Effector memory CD4-positive, alpha-beta T cell (primary cell): ENCODE results near the gene SORL1-AS1.

Experiments used
- DNase-seq, 3 donors: peaks; one replicate each; pipeline ENCODE4 v3.0.0-alpha.2; 2020
- H3K27ac ChIP-seq: 2 replicates; pipeline ENCODE4 v1.7.0; 2013; ENCODE audit warnings: mild to moderate bottlenecking, low read length, moderate library complexity; ENCODE audit not compliant: insufficient read depth, poor library complexity, severe bottlenecking
- H3K27me3 ChIP-seq: replicated peaks from 2 replicates; pipeline ENCODE4 v1.7.0; 2013; ENCODE audit warnings: mild to moderate bottlenecking, low read length; ENCODE audit not compliant: insufficient read depth, control insufficient read depth, poor library complexity, severe bottlenecking
- H3K36me3 ChIP-seq: 2 replicates; pipeline ENCODE4 v1.7.0; 2013; ENCODE audit warnings: mild to moderate bottlenecking, low read length, moderate library complexity; ENCODE audit not compliant: control insufficient read depth, insufficient read depth
- H3K4me1 ChIP-seq: 2 replicates; pipeline ENCODE4 v1.7.0; 2013; ENCODE audit warnings: low read length, mild to moderate bottlenecking; ENCODE audit not compliant: control insufficient read depth, insufficient read depth, poor library complexity, severe bottlenecking
- H3K4me3 ChIP-seq: 2 replicates; pipeline ENCODE4 v1.7.0; 2013; ENCODE audit warnings: low read length, low read depth, mild to moderate bottlenecking; ENCODE audit not compliant: insufficient read depth, poor library complexity, severe bottlenecking
- H3K9me3 ChIP-seq: 2 replicates; pipeline ENCODE4 v1.7.0; 2013; ENCODE audit warnings: mild to moderate bottlenecking, low read length, moderate library complexity; ENCODE audit not compliant: control insufficient read depth

Gene SORL1-AS1

GRCh38 chr11:121476379-121477032, 23.7 kb upstream of the SORL1-AS1 start:
- Histone ChIP-seq H3K27ac (peak overlapping the region; percentile 39), H3K4me1 (peaks cover 19% of the 10 kb centered on the region)

GRCh38 chr11:121474680-121475079, 21.9 kb upstream of the SORL1-AS1 start:
- DNase-seq = no peak
- no peaks in the 10 kb centered on the region for H3K27me3 ChIP-seq
- H3K4me3 ChIP-seq = no peak overlapping the region
- H3K27ac ChIP-seq = no peak overlapping the region
- H3K9me3 ChIP-seq = no peaks in the 10 kb centered on the region
- H3K4me1 ChIP-seq = peaks cover 7% of the 10 kb centered on the region
- H3K36me3 ChIP-seq = peaks cover 71% of the 10 kb centered on the region

More at GRCh38 chr11:121476379-121477032, 23.7 kb upstream of the SORL1-AS1 start:
- Histone ChIP-seq H3K36me3 (peaks cover 58% of the 10 kb centered on the region), H3K9me3 (no peaks in the 10 kb centered on the region), H3K4me3 (no peak overlapping the region), H3K27me3 (no peaks in the 10 kb centered on the region)
- no peak for DNase-seq

- Histone ChIP-seq H3K27me3 (no peaks in the 10 kb centered on the region), H3K27ac (no peak overlapping the region), H3K9me3 (no peaks in the 10 kb centered on the region), H3K36me3 (peaks cover 57% of the 10 kb centered on the region), H3K4me1 (peaks cover 17% of the 10 kb centered on the region), H3K4me3 (no peak overlapping the region)
- no peak for DNase-seq
Observed at GRCh38 chr11:121473064-121473777, 20.5 kb upstream of the SORL1-AS1 start.

- Histone ChIP-seq H3K9me3 (no peaks in the 10 kb centered on the region), H3K27me3 (no peaks in the 10 kb centered on the region), H3K27ac (peak overlapping the region; percentile 18), H3K36me3 (peaks cover 48% of the 10 kb centered on the region), H3K4me3 (no peak overlapping the region), H3K4me1 (peaks cover 27% of the 10 kb centered on the region)
- DNase-seq = no peak
Observed at GRCh38 chr11:121472312-121472711, 19.5 kb upstream of the SORL1-AS1 start.

- Histone ChIP-seq H3K9me3 (no peaks in the 10 kb centered on the region), H3K4me3 (no peak overlapping the region), H3K27ac (no peak overlapping the region), H3K27me3 (no peaks in the 10 kb centered on the region), H3K36me3 (peaks cover 45% of the 10 kb centered on the region), H3K4me1 (peaks cover 36% of the 10 kb centered on the region)
- no peak for DNase-seq
Observed at GRCh38 chr11:121471167-121471566, 18.4 kb upstream of the SORL1-AS1 start.

GRCh38 chr11:121469910-121470309, 17.1 kb upstream of the SORL1-AS1 start:
- DNase-seq = no peak
- H3K27ac ChIP-seq = no peak overlapping the region
- peaks cover 46% of the 10 kb centered on the region for H3K4me1 ChIP-seq
- no peaks in the 10 kb centered on the region for H3K27me3 ChIP-seq
- no peaks in the 10 kb centered on the region for H3K9me3 ChIP-seq
- H3K4me3 ChIP-seq = no peak overlapping the region
- peaks cover 43% of the 10 kb centered on the region for H3K36me3 ChIP-seq

GRCh38 chr11:121467965-121468364, 15.2 kb upstream of the SORL1-AS1 start:
- H3K27ac ChIP-seq = peak overlapping the region; percentile 82
- no peaks in the 10 kb centered on the region for H3K27me3 ChIP-seq
- DNase-seq = peak; percentile 57 to 79 (median 73)
- H3K36me3 ChIP-seq = peaks cover 25% of the 10 kb centered on the region
- H3K4me3 ChIP-seq = peak overlapping the region; percentile 18
- H3K4me1 ChIP-seq = peaks cover 63% of the 10 kb centered on the region
- H3K9me3 ChIP-seq = no peaks in the 10 kb centered on the region

GRCh38 chr11:121467471-121467870, 14.7 kb upstream of the SORL1-AS1 start:
- H3K27me3 ChIP-seq = no peaks in the 10 kb centered on the region
- H3K36me3 ChIP-seq = peaks cover 23% of the 10 kb centered on the region
- no peaks in the 10 kb centered on the region for H3K9me3 ChIP-seq
- no peak for DNase-seq
- peak overlapping the region; percentile 82 for H3K27ac ChIP-seq
- peak overlapping the region; percentile 18 for H3K4me3 ChIP-seq
- peaks cover 68% of the 10 kb centered on the region for H3K4me1 ChIP-seq

- peak overlapping the region; percentile 82 for H3K27ac ChIP-seq
- peaks cover 14% of the 10 kb centered on the region for H3K36me3 ChIP-seq
- H3K4me3 ChIP-seq = peak overlapping the region; percentile 13
- H3K27me3 ChIP-seq = no peaks in the 10 kb centered on the region
- DNase-seq = peak in 2 of 3 donors; percentile 19 to 40
- no peaks in the 10 kb centered on the region for H3K9me3 ChIP-seq
- peaks cover 75% of the 10 kb centered on the region for H3K4me1 ChIP-seq
Observed at GRCh38 chr11:121466063-121466794, 13.5 kb upstream of the SORL1-AS1 start.

GRCh38 chr11:121465709-121466062, 12.9 kb upstream of the SORL1-AS1 start:
- H3K27me3 ChIP-seq = no peaks in the 10 kb centered on the region
- peak overlapping the region; percentile 13 for H3K4me3 ChIP-seq
- no peaks in the 10 kb centered on the region for H3K9me3 ChIP-seq
- peaks cover 81% of the 10 kb centered on the region for H3K4me1 ChIP-seq
- H3K36me3 ChIP-seq = peaks cover 8% of the 10 kb centered on the region
- peak overlapping the region; percentile 82 for H3K27ac ChIP-seq
- DNase-seq = no peak
